ENCODE data around the gene BNC2. TPM values are rescaled to one million over a fixed set of nuclear protein-coding genes. Genes with fewer than 3 reads are reported as not detected.

BNC2 gene
- polyA plus RNA-seq, 1 donor from 2014 or later = not detected

GRCh38 chr9:16709924-16710323, 160.5 kb downstream of the BNC2 start:
- H3K4me1 Mint-ChIP-seq = no peaks in the 10 kb centered on the region
- no peak overlapping the region for H3K27ac Mint-ChIP-seq
- no peaks in the 10 kb centered on the region for H3K36me3 Mint-ChIP-seq
- H3K9me3 Mint-ChIP-seq = peaks cover 2 to 6% (median 5%) of the 10 kb centered on the region in 3 donors
- H3K27me3 Mint-ChIP-seq = no peaks in the 10 kb centered on the region
- H3K4me3 Mint-ChIP-seq = no peak overlapping the region

- peak overlapping the region in 1 of 4 donors; percentile 24 for H3K4me3 Mint-ChIP-seq
- no peaks in the 10 kb centered on the region for H3K36me3 Mint-ChIP-seq
Observed at GRCh38 chr9:16708656-16709435, 161.6 kb downstream of the BNC2 start.

GRCh38 chr9:16705111-16705604, 165.3 kb downstream of the BNC2 start:
- no peaks in the 10 kb centered on the region for H3K36me3 Mint-ChIP-seq
- H3K4me1 Mint-ChIP-seq = no peaks in the 10 kb centered on the region
- peaks cover 2 to 9% (median 5%) of the 10 kb centered on the region in 3 donors for H3K9me3 Mint-ChIP-seq
- no peak overlapping the region for H3K4me3 Mint-ChIP-seq
- no peaks in the 10 kb centered on the region for H3K27me3 Mint-ChIP-seq
- no peak overlapping the region for H3K27ac Mint-ChIP-seq

More at GRCh38 chr9:16708656-16709435, 161.6 kb downstream of the BNC2 start:
- H3K27me3 Mint-ChIP-seq = no peaks in the 10 kb centered on the region
- H3K4me1 Mint-ChIP-seq = no peaks in the 10 kb centered on the region
- no peak overlapping the region for H3K27ac Mint-ChIP-seq
- H3K9me3 Mint-ChIP-seq = peaks cover 2 to 6% (median 5%) of the 10 kb centered on the region in 3 donors

- peaks cover 2 to 9% (median 5%) of the 10 kb centered on the region in 3 donors for H3K9me3 Mint-ChIP-seq
- no peaks in the 10 kb centered on the region for H3K36me3 Mint-ChIP-seq
- no peaks in the 10 kb centered on the region for H3K4me1 Mint-ChIP-seq
- no peaks in the 10 kb centered on the region for H3K27me3 Mint-ChIP-seq
- H3K27ac Mint-ChIP-seq = peak overlapping the region in 1 of 3 donors; percentile 10
- no peak overlapping the region for H3K4me3 Mint-ChIP-seq
Observed at GRCh38 chr9:16704116-16705110, 166.1 kb downstream of the BNC2 start.

GRCh38 chr9:16701347-16701746, 169.1 kb downstream of the BNC2 start:
- Mint-ChIP-seq H3K9me3 (peaks cover 0 to 4% (median 3%) of the 10 kb centered on the region in 3 donors), H3K27me3 (no peaks in the 10 kb centered on the region), H3K4me1 (no peaks in the 10 kb centered on the region), H3K36me3 (no peaks in the 10 kb centered on the region), H3K27ac (no peak overlapping the region), H3K4me3 (no peak overlapping the region)

GRCh38 chr9:16693616-16694015, 176.9 kb downstream of the BNC2 start:
- H3K27ac Mint-ChIP-seq = no peak overlapping the region

GRCh38 chr9:16690628-16691027, 179.8 kb downstream of the BNC2 start:
- Mint-ChIP-seq H3K4me1 (no peaks in the 10 kb centered on the region), H3K27ac (no peak overlapping the region), H3K27me3 (no peaks in the 10 kb centered on the region), H3K9me3 (peaks cover 0 to 4% (median 1%) of the 10 kb centered on the region in 3 donors), H3K36me3 (no peaks in the 10 kb centered on the region), H3K4me3 (no peak overlapping the region)

More at GRCh38 chr9:16693616-16694015, 176.9 kb downstream of the BNC2 start:
- Mint-ChIP-seq H3K4me3 (no peak overlapping the region), H3K9me3 (peaks cover 0 to 6% (median 1%) of the 10 kb centered on the region in 3 donors), H3K36me3 (no peaks in the 10 kb centered on the region), H3K27me3 (no peaks in the 10 kb centered on the region), H3K4me1 (peaks cover 0 to 3% (median 0%) of the 10 kb centered on the region in 3 donors)

GRCh38 chr9:16690205-16690604, 180.3 kb downstream of the BNC2 start:
- no peaks in the 10 kb centered on the region for H3K4me1 Mint-ChIP-seq
- H3K4me3 Mint-ChIP-seq = no peak overlapping the region
- peaks cover 0 to 4% (median 1%) of the 10 kb centered on the region in 3 donors for H3K9me3 Mint-ChIP-seq

GRCh38 chr9:16689351-16689938, 181.0 kb downstream of the BNC2 start:
- Mint-ChIP-seq H3K36me3 (no peaks in the 10 kb centered on the region), H3K4me1 (no peaks in the 10 kb centered on the region), H3K27ac (no peak overlapping the region), H3K9me3 (peaks cover 0 to 4% (median 1%) of the 10 kb centered on the region in 3 donors), H3K27me3 (no peaks in the 10 kb centered on the region), H3K4me3 (no peak overlapping the region)

More at GRCh38 chr9:16690205-16690604, 180.3 kb downstream of the BNC2 start:
- no peaks in the 10 kb centered on the region for H3K27me3 Mint-ChIP-seq
- H3K36me3 Mint-ChIP-seq = no peaks in the 10 kb centered on the region
- H3K27ac Mint-ChIP-seq = no peak overlapping the region

- H3K9me3 Mint-ChIP-seq = peaks cover 1 to 4% (median 1%) of the 10 kb centered on the region in 3 donors
- H3K4me3 Mint-ChIP-seq = no peak overlapping the region
- H3K27me3 Mint-ChIP-seq = no peaks in the 10 kb centered on the region
- no peaks in the 10 kb centered on the region for H3K4me1 Mint-ChIP-seq
- H3K36me3 Mint-ChIP-seq = no peaks in the 10 kb centered on the region
- H3K27ac Mint-ChIP-seq = no peak overlapping the region
Observed at GRCh38 chr9:16688814-16689213, 181.7 kb downstream of the BNC2 start.

- Mint-ChIP-seq H3K27ac (no peak overlapping the region), H3K4me3 (no peak overlapping the region), H3K27me3 (no peaks in the 10 kb centered on the region), H3K9me3 (peaks cover 0 to 4% (median 1%) of the 10 kb centered on the region in 3 donors), H3K36me3 (no peaks in the 10 kb centered on the region), H3K4me1 (no peaks in the 10 kb centered on the region)
Observed at GRCh38 chr9:16687678-16688369, 182.6 kb downstream of the BNC2 start.

GRCh38 chr9:16683326-16683725, 187.1 kb downstream of the BNC2 start:
- H3K4me3 Mint-ChIP-seq = no peak overlapping the region
- no peak overlapping the region for H3K27ac Mint-ChIP-seq
- peaks cover 0 to 4% (median 3%) of the 10 kb centered on the region in 3 donors for H3K9me3 Mint-ChIP-seq
- H3K36me3 Mint-ChIP-seq = no peaks in the 10 kb centered on the region
- no peaks in the 10 kb centered on the region for H3K4me1 Mint-ChIP-seq
- no peaks in the 10 kb centered on the region for H3K27me3 Mint-ChIP-seq

- peaks cover 2 to 4% (median 3%) of the 10 kb centered on the region in 3 donors for H3K9me3 Mint-ChIP-seq
- no peak overlapping the region for H3K4me3 Mint-ChIP-seq
- no peaks in the 10 kb centered on the region for H3K36me3 Mint-ChIP-seq
- H3K4me1 Mint-ChIP-seq = no peaks in the 10 kb centered on the region
- no peaks in the 10 kb centered on the region for H3K27me3 Mint-ChIP-seq
- no peak overlapping the region for H3K27ac Mint-ChIP-seq
Observed at GRCh38 chr9:16682273-16682672, 188.2 kb downstream of the BNC2 start.

- Mint-ChIP-seq H3K4me1 (no peaks in the 10 kb centered on the region), H3K9me3 (peaks cover 3 to 4% (median 3%) of the 10 kb centered on the region in 3 donors), H3K4me3 (no peak overlapping the region), H3K27ac (no peak overlapping the region), H3K36me3 (no peaks in the 10 kb centered on the region), H3K27me3 (no peaks in the 10 kb centered on the region)
Observed at GRCh38 chr9:16681652-16681987, 188.8 kb downstream of the BNC2 start.

Measured in IgD-negative memory B cell (primary cell).